Measurements from ENCODE around the gene ALKAL2.

- TF ChIP-seq CTCF (IDR thresholded peaks at IDR 0.05; ENCODE audit: low read length) (no peak), EZH2 (optimal IDR thresholded peaks at IDR 0.05; ENCODE audit: low read depth, low read length) (no peak), EZH2phosphoT487 (IDR thresholded peaks at IDR 0.05; ENCODE audit: low read length) (no peak)
Measured at GRCh38 chr2:269356-270030, 18.4 kb downstream of the ALKAL2 start.
